ENCODE data around the gene MCUB.
"Not testable (repeated sequence)": the region's sequence is repeated elsewhere in the genome, so short reads cannot be mapped to it uniquely, and the experiment has no call there.

Gene MCUB

DNA sequence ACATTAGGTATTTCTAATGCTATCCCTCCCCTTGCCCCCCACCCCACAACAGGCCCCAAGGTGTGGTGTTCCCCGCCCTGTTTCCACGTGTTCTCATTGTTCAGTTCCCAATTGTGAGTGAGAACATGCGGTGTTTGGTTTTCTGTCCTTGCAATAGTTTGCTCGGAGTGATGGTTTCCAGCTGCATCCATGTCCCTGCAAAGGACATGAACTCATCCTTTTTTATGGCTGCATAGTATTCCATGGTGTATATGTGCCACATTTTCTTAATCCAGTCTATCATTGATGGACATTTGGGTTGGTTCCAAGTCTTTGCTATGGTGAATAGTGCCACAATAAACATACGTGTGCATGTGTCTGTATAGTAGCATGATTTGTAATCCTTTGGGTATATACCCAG is 20.0 kb downstream of the MCUB start:
- not testable (repeated sequence) for DNase-seq

DNA sequence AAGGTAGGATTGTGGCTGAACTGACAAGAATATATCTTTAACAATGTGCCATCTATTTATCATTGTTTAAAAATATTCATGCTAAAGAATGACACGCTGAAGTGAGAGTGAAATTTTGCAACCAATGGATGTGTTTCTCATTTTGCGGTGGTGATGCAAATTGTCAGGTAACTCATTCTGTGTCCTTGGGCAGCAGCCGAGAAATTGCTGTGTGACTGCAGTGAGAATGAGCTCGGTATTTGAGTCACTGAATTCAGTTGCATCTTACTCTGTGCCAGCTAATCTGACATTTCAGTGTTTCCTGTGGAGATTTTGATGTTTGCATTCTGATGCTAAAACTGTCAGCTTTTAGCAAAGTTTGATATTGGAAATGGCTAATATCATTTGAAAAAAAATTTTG is 28.1 kb downstream of the MCUB start:
- no peak for DNase-seq

DNA sequence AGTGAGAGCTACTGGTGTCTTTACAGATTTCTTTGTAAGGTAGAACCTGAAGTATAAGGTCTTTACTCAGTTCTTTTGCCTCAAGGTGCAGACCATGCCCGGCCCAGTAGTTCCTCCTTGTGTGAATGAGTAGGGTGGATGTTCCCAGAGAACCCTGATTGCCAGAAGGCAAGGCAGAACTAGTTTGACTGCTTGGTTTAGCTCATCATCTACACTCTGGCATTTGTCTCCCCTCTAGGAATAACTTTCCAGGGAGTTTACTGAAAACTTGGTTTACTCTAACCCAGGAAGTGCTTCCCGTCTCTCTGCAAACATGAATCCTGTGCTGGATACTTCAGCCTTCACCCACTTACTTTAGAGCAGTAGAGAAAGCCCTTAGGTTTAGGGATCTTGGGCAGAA is 29.1 kb downstream of the MCUB start:
- DNase-seq, result no peak

DNA sequence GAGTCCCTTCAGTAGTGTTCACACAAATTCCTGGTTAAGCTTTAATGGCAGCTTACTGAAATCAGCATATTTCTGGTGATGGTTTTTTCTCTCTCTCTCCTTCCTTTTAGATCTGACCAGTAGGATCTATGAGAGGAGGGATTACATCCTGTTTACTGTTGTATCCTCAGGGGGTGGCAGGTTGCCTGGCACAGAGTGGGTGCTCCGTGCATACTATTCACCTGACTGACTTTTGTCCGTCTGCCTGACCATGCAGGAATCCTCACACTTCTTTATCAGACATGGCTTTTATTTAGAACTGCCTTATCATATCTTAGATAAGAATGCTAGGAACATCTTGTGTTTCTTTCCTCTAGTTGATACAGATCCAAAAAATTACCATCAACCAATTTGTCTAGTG is 29.6 kb downstream of the MCUB start:
- DNase-seq, result no peak

DNA sequence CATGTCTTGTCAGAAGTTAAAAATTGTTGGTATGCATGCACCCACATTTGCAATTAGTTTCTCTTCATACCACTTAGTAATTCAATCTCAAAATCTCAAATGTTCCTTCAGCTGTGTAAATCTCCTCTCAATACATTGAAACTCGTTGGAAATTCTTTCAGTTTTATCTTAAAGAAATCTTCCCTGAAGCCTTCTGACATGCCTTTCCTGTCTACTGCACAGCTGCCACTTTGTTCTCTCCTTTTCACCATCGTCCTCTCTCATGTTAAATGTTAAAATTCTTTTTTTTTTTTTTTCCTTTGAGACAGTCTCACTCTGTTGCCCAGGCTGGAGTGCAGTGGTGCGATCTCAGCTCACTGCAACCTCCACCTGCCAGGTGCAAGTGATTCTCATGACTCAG is 30.9 kb downstream of the MCUB start:
- DNase-seq, result no peak

DNA sequence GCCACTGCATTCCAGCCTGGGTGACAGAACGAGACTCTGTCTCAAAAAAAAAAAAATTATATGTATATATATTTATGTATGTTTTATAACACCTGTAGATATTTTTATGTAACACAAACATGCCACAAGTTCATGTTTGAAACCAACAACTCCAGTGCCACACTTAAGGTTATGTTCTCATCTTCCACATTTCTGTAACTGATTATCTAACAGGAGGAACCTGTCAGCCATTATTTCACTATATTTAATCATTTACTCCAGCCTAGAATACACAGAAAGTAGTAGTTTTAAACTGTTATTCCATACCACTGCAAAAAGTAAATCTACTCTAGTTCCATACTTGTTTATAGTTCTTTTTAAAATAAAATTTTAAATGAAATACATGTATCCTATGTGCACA is 32.3 kb downstream of the MCUB start:
- no peak for DNase-seq

DNA sequence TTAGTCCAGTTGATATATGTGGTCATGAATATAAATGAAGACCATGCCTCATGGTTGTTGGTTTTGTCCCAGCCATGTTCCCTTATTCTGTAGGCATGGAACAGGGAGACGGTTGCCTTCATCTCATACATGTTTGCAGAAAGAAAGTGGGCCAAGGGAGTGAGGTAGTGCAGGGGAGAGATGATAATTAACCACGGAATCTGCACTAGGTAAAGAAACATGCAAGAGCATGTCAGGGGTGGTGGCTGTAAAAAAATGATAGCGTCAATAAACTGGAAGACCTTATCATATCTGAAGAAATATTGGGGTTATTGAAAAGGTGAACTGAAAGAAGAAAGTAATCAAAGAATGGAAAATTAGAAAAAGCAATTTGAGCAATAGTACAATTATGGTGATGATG is 35.1 kb downstream of the MCUB start:
- DNase-seq, result not testable (repeated sequence)

DNA sequence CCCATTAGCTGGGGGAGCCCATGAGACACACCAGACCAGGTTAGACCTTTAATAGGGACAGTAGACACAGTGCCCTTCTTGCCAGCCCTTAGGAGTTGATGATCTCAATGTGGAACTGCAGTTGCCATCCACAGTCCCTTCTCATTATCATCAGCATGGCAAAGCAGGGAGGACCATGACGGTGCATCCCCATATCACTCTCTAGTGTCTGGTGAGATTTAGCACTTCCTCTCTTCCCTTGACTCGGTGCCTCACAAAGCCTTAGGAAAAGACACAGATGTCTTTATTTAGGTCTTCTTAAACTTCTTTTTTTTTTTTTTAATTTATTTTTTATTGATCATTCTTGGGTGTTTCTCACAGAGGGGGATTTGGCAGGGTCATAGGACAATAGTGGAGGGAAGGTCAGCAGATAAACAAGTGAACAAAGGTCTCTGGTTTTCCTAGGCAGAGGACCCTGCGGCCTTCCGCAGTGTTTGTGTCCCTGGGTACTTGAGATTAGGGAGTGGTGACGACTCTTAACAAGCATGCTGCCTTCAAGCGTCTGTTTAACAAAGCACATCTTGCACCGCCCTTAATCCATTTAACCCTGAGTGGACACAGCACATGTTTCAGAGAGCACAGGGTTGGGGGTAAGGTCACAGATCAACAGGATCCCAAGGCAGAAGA is 36.5 kb downstream of the MCUB start:
- not testable (repeated sequence) for DNase-seq

DNA sequence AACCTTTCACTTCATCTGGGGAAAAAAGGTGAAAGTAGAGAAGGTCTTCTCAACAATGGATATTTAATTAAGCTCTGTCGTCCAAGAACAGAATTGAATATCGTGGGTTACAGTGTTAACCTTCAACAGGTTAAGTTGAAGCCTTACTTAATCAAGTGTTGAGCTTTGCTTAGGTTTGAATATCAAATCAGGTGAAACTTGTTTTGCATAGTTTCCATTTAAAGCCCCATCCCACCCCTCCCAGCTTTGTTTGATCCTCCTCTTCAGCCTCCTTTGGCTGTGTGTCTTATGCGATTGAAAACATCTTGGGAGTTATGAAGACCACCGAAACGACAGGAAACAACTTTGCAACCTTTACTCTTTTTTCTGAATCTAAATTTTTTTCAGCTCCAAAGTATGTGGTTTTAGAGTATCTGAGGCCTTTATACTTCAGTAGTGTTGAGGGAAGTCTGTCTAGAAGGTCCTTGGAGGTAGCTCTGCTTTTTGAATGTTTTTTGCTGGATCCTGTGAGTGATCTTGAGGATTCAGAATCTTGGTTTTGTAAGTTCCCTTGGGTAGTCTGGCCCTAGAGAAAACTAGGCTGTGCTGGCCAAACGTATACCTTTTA is 39.1 kb downstream of the MCUB start:
- no peak for DNase-seq

DNA sequence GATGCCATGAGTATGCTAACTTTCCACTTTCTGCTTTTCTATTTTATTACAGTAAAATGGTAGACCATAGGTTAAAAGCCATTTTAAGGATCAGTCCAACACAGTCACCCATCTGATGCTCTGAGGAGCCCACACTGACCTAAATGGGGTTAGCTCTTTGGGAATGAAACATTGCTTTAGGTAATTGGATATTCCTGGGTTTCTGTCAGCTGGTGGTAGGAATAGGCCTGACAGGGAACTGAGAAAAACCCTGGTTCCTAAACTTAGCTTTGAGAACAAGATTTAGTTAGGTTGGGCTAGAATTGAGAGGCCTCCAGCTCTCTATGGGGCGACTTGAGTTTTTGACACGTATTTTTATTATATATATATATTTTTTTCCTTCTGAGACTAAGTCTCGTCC is 40.4 kb downstream of the MCUB start:
- DNase-seq, result no peak

DNA sequence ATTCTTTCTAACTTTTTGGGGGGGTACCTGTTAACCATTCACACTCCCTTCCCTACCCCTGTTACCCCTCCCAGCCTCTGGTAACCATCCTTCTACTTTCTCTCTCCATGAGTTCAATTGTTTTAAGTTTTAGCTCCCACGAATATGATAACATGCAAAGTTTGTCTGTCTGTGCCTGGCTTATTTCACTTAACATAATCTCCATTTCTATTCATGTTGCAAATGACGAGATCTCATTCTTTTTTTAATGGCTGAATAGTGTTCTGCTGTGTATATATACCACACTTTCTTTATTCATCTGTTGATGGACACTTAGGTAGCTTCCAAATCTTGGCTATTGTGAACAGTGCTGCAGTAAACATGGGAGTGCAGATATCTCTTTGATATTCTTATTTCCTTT is 41.3 kb downstream of the MCUB start:
- DNase-seq, result no peak

DNA sequence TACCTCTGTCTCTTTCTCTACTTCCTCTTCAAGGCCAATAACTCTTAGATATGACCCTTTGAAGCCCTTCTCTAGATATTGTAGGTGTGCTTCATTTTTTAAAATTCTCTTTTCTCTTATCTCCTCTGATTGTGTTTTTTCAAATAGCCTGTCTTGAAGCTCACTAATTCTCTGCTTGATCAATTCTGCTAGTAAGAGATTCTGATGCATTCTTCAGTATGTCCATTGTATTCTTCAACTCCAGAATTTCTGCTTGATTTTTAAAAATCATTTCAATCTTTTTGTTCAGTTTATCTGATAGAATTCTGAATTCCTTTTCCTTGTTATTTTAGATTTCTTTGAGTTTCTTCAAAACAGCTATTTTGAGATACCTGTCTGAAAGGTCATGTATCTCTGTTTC is 47.9 kb downstream of the MCUB start:
- DNase-seq, result no peak

DNA sequence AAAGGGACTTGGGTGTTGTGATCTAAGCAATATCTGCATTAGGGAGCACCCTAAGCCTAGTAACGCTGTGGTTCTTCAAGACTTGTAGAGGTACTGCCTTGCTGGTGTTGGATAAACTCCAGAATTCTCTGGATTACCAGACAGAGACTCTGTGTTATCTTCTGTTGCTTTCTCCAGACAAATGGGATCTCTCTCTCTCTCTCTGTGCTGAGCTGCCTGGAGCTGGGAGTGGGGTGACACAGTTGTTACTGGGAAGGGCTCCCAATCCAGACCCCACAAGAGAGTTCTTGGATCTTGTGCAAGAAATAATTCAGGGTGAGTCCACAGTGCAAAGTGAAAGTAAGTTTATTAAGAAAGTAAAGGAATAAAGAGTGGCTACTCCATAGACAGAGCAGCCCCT is 48.8 kb downstream of the MCUB start:
- no peak for DNase-seq

DNA sequence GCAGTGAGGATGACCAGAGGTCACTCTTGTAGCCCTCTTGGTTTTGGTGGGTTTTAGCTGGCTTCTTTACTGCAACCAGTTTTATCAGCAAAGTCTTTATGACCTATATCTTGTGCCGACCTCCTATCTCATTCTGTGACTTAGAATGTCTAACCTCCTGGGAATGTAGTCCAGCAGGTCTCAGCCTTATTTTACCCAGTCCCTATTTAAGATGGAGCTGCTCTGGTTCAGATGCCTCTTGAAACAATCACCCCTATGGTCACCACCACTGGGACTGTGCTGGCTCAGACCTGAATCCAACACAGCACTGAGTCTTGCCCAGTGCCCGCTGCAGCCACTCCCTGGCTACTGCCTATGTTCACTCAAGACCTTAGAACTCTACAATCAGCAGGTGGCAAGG is 49.4 kb downstream of the MCUB start:
- DNase-seq, result no peak

DNA sequence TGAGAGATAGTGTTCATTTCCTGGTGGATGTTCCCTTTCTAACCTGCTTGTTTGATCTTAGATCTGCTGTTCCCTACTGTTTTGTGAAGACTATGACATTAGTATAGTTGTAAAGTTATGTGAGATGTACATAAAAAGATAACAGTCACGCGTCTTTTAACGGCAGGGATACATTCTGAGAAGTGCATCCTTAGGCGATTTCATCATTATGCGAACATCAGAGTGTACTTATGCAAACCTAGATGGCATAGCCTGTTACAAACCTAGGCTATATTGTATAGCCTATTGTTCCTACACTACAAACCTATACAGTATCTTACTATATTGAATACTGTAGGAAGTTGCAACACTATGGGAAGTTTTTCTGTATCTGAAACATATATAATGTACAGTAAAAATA is 50.4 kb downstream of the MCUB start:
- DNase-seq, result no peak

DNA sequence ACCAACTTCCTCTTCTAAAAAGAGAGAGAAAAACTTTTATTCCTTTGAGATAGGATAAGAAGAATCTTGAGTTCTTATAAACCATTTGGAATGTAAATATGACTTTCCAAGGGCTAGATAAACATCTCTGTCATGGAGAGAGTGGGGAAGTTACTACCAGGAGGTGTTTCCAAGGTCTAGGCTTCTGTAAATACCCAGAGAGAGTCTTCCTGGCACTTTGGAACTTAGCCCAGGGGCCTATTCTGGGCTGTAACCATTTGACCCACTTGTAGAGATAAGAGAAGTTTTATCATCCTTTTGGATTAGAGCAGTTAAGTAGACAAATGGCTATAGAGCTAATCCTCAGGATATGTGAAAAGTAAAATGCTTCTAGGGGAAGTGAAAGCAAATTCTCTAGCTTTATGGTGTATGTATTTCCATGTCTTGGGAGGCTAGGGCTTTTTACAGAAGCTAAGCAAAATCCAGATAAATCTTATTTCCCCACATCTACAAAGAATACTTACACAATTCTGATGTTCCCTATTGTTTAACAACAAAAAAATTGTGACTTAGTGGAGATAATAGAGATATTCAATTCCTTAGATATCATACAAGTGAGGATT is 51.1 kb downstream of the MCUB start:
- peak; percentile 74 for DNase-seq

DNA sequence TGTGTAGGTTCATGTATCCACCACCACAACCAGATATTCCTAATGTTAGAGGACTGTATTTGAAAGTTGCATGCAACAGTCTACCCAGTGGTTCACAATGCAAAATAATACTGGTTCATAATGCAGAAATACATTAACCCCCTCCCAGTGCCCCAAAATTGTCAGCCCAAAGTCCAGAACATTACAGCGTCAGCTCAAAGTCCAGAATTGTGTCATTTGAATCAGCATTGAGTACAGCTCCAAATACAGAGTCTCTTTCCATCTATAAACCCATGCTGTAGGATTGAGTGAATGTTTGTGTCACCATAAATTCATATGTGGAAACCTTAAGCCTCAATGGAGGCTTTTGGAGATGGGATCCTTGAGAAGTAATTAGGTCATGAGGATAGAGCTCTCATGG is 54.0 kb downstream of the MCUB start:
- DNase-seq, result no peak

DNA sequence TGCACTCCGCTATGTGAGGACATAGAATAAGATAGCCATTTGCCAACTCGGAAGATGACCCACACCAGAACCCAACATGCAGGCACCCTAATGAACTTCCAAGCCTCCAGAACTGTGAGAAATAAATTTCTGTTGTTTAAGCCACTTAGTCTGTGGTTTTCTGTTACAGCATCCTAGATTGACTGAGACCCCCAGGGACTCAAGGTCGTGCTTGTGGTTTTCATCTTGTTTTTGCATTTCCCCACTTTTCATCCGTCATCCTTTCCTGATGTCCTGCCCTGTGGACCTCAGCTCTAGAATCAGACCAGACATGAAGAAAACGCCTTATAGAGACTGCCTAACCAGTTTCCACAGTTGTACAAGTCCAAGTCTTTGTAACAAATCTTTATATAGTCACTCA is 54.4 kb downstream of the MCUB start:
- no peak for DNase-seq

DNA sequence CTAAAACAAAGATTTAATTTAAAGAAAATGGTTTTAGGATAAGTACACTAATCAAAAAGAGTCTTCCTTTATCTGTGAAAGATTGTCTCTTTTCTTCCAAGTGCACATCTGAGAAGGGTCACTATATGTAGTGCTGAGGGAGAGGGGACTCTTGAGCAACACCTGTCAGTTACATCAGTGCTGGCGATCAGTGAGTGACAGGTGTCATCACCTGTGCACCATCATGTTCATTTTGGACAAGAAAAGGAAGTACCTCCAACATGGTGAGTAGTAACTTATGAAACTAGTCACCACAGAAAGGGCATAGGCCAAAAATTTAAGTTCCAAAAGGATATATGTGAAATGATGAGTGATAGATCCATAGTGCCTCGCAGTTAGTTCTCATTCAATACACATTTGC is 55.7 kb downstream of the MCUB start:
- no peak for DNase-seq

DNA sequence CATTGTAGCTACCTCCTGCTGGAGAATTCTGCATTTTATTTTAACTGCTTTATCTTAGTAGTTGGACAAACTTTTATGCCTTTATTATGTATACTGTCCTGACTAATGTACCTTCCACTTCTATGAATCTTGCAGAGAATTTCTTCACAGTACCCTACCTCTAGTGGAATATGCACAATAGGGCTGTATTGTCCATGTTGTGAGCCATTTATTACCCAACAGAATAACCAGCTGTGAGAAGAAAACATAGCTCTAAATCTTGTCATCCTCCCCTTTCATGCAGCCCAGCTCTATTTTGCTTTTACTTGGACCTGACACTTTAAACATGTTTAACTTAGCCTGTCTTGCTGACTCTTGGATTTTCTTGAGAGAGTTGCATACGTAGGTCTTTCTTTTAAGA is 56.2 kb downstream of the MCUB start:
- no peak for DNase-seq

DNA sequence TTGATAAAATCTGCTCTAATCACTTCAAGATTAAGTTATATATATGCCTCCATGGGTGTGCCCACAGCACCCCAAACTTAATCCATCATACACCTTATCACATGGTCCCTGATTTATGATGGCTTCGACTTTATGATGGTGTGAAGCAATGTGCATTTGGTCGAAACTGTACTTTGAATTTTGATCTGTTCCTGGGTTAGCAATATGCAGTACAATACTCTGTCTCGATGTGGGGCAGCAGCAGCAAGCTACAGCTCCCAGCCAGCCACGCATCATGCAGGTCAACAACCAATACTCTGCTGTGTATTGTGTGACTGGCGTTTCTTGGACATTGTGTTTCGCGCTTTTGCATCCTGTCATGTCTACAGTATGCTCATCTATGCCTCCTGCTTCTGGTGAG is 62.6 kb downstream of the MCUB start:
- DNase-seq, result no peak

DNA sequence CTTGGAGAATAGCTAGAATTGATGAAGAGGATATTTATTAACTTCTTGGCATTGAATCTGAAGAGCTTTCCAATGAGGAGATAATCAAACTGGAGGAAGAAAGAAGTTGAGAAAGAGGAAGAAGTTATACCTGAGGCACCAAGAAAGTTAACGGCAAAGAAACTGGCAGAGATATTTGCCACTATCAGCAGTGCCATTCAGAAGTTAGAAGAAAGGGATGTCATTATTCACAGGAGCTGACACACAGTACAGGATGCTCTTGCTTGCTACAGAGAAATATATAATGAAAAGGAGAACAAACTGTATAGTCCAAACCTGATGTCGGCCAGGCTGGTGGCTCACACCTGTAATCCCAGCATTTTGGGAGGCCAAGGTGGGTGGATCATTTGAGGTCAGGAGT is 64.5 kb downstream of the MCUB start:
- no peak for DNase-seq

DNA sequence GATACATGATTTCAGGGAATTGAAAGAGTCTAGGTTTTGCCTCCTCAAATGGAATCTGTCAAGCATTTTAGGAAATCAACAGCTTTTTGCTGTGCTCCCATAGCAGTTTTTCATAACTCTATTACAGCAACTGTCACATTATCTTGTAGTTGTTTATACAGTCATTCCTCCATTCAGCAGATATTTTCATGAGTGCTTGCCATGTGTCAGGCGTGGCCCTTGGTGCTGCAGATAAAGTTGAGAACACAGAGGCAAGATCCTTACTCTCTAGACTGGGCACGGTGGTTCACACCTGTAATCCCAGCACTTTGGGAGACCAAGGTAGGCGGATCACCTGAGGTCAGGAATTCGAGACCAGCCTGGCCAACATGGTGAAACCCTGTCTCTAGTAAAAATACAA is 67.3 kb downstream of the MCUB start:
- no peak for DNase-seq

DNA sequence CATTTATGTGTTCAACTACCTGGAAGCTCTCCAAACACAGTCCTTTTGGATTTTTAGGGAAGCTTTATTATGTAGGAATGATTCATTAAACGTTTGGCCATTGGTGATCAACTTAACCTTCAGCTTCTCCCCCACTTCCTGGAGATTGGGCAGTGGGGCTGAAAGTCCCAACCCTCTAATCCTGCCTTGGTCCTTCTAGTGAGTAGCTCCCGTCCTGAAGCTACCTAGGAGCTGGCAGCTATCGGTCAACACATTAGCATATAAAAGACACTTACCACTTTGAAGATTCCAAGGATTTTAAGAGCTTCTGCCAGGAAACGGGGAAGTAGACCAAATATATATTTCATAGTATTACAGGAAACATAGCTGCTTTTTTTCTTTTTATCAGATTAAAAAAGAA is 69.7 kb downstream of the MCUB start:
- DNase-seq, result no peak

DNA sequence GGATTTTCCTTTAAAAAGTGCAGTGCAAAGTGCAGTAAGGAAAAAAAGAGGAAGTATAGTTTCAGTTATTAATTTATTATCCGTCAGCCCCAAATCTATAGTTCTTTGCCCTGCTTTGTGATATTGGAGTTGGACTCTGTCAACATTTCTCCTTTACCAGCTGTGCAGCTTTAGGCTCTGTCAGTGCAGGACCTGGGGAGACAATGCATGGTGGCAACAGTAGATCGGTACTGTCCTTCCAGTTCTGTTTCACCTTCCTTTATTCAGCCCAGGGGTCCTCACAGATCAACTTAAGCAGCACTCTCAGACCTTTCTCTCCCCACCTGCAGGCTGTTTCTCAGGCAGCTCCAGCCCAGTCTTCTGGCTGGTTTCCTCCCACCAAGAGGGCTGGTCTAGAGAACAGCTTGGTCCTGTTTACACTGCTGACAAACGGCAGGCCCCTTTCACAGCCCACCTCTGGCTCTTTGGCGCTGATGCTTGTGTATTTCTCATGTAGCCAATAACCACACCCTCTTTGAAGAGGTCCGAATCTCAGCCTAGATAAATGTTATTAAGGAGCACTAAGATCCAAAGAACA is 71.6 kb downstream of the MCUB start:
- no peak for DNase-seq
